GM21447 (cell line): Measurements from ENCODE around the gene CYP2A13.
"Not testable (repeated sequence)": the region's sequence is repeated elsewhere in the genome, so short reads cannot be mapped to it uniquely, and the experiment has no call there.

ENCODE experiments used
- ATAC-seq: cut with Tn5 transposase; IDR thresholded peaks from one replicate; pipeline ENCODE4 v1.9.1; 2021; ENCODE audit not compliant: unreplicated experiment

Gene CYP2A13

DNA sequence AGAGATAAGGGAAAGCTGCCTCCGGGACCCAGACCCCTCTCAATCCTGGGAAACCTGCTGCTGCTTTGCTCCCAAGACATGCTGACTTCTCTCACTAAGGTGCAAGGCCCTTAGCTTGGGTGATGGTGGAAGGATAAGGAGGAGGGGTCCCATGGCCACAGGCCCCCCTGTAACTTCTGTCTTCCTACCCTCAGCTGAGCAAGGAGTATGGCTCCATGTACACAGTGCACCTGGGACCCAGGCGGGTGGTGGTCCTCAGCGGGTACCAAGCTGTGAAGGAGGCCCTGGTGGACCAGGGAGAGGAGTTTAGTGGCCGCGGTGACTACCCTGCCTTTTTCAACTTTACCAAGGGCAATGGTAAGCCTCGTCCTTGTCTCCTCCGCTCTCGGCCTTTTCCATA, 28.0 kb downstream of the CYP2A13 start:
- no peak for ATAC-seq

DNA sequence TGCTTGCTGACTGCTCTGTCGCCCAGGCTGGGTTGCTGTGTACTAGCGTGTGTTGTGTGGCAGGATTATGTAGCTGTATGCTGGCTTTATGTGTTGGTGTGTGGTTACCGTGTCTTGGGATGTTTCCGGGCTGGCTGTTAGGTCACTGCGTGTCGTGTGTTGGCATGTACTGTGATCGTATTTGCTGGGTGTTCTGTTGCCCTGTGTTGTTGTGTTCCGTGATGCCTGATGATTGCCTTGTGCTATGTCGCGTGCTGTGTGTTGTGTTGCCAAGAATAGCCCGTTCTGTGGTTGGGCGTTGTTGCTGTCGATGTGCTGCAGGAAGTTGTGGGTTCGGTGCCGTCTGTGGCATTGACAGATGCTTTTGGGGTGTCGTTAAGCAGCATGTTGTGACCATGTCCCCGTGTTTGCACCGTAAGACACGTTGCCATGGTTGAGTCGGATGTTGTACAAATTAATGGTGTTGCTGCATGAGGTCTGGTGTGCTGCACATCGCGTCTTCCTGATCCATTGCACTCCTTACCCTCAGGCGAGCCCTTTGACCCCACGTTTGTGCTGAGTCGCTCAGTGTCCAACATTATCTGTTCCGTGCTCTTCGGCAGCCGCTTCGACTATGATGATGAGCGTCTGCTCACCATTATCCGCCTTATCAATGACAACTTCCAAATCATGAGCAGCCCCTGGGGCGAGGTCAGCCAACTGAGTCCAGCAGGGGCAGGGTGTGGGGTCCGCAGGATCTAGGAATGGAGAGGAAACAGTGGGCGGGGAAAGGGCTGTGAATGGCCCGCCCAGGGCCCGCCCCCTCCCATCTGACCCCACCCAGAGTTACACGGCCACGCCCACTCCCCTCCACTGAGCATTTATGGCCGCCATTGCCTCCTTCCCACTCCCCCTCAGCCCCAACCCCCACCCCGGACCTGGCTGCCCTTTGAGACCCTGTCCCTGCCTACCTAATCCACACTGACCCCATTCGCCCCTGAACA, 33.0 kb downstream of the CYP2A13 start:
- not testable (repeated sequence) for ATAC-seq

DNA sequence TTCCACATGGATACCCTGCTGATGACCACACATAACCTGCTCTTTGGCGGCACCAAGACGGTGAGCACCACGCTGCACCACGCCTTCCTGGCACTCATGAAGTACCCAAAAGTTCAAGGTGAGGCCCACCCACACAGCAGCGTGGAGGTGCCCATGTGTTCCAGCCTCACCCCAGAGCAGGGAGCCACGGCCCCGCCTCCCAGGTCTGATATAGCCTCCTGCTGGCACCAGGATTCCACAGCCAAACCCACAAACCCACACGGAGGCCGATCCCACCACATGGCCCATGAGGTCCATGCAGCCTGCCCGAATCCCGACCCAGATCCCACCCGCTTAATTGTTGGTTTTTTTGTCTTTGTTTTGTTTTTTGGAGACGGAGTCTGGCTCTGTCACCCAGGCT, 34.6 kb downstream of the CYP2A13 start:
- not testable (repeated sequence) for ATAC-seq

DNA sequence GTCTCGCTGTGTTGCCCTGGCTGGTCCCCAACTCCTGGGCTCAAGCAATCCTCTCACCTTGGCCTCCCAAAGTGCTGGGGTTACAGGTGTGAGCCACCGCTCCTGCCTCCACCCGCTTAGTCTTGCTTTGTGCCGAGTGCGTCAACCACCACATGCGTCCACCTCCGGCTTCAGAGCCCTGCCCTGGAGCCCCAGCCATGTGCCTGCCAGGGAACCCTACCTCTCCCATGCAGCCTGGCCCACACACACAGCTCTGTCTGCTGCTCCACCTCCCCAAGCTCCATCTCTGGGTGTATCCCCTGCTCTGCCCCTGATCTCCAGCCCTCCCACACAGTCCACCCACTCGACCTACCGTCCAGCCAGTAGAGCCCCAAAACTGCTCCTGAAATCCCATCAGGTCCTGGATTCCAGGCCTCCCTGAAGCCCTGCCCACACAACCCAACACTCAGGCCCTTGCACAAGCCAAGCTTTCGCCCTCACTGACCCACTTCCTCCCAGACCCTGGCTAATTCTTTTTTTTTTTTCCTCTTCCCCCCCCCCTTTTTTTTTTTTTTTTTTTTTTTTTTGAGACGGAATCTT, 35.6 kb downstream of the CYP2A13 start:
- no peak for ATAC-seq

DNA sequence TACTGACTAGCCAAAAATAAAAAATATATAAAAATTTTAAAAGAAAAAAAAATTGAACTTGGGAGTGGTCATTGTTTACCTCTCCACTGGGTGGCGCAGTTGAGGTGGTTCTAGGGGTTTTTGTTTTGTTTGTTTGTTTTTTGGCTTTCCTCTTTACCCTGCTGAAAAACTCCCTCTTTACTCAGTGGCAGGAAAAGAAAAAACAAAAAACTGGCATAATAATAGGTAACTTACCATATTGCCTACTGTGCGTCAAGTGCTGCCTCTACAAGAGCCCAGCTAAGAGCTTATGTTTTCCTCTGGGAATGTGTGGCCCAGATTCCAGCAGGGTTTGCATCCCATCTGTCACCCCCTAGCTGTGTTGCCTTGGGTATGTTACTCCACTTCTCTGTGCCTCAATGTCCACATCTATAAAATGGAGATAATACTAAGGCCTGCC, 38.5 kb downstream of the CYP2A13 start:
- not testable (repeated sequence) for ATAC-seq

DNA sequence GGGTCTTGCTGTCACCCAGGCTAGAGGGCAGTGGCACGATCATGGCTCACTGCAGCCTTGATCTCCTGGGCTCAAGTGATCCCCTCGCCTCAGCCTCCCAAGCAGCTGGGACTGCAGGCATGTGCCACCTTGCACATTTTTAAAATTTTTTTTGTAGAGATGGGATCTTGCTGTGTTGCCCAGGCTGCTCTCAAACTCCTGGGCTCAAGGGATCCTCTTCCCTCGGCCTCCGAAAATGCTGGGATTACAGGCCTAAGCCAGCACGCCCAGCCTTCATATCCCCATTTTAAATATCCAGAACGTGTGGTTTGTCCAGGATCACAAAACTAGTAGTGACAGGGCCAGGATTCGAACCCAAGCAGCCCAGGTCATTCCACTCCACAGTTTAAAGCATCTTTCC, 39.1 kb downstream of the CYP2A13 start:
- not testable (repeated sequence) for ATAC-seq

DNA sequence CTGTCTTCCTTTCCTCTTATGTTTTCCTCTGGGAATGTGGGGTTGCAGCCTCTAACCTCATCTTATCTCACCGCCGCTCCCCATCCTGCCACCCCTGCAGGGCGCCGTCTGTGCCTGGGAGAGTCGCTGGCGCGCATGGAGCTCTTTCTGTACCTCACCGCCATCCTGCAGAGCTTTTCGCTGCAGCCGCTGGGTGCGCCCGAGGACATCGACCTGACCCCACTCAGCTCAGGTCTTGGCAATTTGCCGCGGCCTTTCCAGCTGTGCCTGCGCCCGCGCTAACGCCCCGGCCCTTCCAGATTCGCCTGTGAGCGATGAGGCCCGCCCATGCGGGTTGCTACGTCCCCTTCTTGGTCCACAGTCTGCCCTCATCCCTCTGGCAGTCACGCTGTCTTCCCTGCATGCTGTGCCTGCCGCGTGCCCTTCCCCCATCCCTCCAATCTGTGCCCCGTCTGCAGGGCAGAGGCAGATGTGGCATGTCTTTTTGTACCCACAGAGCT, 39.6 kb downstream of the CYP2A13 start:
- not testable (repeated sequence) for ATAC-seq

DNA sequence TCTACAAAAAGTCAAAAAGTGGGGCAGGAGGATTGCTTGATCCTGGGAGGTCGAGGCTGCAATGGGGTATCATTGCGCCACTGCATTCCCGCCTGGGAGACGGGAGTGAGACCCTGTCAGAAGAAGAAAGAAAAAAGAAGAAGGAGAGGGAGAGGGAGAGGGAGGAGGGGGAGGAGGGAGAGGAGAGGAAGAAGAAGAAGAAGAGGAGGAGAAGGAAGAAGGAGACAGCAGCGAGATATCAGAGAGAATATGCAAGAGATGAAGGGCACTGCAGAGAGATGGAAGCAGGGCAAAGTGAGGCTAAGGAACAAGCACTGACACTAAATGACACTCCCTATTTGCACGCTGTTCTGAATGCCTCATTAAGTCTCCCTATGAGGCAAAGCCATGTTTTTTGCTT, 40.4 kb downstream of the CYP2A13 start:
- no peak for ATAC-seq

DNA sequence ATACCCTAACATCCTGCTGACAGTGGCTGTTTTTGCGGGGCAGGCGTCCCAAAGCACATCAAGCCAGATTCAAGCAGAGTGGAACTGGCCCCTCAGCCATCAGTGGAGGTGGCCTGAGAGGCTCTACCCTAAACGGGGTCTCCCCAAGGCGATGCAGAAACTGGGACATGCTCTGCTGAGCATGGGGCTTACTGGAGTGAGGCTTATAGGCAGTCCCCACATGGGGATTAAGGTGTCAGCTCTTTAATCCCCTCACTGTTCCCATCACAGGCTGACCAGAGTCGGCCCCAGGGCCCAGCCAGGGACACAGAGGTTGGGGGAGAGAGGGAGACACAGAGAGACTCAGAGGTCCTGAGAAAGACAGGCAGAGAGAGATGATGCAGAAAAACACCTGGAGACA, 42.9 kb downstream of the CYP2A13 start:
- no peak for ATAC-seq

DNA sequence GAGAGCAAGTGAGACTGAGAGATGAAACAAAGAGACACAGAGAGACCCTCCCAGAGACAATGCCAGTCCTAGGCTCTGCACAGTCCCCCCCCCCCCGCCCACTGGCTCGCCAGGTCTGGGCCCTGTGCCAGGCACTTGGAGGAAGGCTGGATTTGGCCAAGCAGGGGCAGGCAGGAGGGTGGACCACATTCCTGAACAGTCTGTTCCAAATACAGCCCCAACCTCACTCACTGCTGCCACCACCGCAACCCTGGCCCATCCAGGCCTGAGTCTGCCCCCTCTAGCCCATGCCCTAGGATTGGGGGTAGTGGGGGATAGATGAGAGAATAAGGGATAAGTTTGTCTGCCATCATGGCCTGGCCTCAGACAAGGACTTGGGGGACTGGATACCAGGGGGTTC, 45.0 kb downstream of the CYP2A13 start:
- no peak for ATAC-seq

DNA sequence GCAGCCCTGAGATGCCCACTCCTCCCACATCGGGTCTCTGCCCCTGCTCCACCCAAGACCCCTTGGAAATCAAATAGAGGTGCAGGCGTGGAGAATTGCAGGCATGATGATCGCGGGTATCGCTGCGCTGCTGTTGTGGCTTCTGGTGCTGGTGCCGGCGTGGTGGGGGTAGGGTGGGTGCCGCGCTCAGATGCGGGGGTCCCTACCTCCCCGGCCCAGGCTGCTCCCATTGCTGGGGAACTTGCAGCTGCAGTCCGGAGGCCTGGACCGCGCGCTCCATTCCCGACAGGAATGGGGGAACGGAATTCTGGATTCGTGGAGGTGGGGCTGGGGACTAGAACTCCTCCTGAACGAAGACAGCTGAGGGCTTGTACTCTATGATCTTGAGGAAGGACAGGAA, 46.4 kb downstream of the CYP2A13 start:
- no peak for ATAC-seq

DNA sequence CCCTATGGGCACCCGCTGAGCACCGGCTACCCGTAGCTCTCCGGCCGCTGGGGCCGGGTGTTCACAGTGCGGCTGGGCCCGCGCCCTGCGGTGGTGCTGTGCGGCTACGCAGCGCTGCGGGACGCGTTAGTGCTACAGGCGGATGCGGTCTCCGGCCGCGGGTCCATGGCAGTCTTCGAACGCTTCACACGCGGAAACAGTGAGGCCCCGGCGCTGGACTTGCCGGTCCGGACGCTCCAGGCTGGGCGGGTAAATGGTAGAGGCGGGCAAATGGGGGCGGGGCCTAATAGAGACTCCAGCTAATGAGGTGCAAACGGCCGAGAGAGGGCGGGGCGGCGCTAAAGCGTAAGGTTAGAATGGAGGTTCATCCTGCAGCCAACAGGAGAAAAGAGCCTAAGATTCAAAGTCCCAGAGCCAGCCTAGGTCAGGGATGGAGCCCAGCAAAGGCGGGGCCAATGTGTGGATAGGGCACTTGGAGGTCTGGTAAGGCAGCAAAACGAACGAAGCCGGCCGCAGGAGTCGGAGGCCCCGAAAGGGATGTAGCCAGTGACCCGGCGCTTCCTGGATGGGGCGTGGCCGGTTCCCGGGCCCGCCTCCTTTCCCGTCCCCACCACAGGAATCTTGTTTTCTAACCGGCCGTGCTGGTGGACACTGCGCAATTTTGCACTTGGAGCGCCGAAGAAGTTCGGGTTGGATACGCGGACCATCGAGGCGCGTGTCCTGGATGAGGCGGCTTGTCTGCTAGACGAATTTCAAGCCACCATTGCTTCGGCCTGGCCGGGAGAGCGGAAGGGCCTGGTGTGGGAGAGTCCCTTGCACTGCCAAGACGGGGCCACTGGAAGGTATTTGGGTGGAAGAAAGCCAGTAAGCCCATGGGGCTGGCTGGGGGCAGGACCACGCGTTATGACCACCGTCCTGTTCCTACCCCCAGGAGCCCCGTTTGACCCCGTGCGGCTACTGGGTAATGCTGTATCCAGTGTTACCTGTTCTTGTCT, 47.4 kb downstream of the CYP2A13 start:
- ATAC-seq: peak; percentile 69

DNA sequence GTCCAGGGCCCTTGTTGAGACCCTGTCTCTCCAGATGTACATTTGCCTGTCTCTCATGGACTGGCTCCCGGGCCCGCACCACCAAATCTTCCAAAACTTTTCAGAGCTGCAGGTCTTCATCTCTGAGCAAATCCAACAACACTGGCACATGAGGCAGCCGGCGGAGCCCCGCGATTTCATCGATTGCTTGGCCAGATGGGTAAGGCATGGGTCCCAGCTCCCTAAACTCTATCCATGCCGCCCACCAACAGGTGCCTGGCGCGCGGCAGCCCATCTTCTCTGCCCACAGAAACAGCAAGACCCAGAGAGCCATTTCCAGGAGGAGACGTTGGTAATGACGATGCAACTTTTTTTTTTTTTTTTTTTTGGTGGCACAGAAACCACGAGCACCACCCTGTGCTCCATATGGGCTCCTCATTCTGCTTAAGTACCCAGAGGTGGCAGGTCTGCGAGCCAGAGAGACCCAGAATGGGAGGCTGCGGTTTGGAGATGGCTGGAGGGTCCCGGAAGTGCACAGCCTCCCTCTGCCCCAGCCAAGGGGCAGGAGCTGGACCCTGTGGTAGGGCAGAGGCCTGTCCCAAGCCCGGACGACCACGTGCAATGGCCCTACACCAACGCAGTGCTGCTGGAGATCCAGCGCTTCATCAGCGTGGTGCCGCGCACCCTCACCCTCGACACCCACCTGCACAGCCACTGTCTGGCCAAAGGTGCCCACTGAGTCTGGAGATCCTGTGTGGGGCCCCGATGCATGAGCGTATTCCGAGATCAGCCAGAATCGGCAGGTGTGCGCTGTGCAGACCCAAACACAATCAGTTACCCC, 48.6 kb downstream of the CYP2A13 start:
- ATAC-seq: no peak

DNA sequence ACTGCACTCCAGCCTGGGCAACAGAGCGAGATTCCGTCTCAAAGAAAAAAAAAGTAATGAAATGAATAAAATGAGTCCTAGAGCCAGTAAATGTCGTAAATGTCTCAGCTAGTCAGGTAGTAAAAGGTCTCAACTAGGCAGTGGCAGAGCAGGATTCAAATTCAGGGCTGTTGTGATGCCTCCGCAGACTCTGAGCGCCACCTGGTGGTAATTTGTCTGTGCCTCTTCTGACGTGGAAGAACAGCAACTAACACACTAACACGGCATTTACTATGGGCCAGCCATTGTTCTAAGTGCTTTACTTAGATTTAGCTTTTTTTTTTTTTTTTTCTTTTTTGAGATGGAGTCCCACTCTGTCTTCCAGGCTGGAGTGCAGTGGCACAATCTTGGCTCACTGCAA, 56.2 kb downstream of the CYP2A13 start:
- no peak for ATAC-seq
